Gastrocnemius medialis (tissue), 4 donors: ENCODE results near the gene FHL3. TPM values are rescaled to one million over a fixed set of nuclear protein-coding genes. Genes with fewer than 3 reads are reported as not detected.
A peak's percentile ranks its signal among the peaks of the same experiment; 100 is the strongest.

Experiments
- ATAC-seq, 2 donors: fragments of 150-250 bp; one replicate each; pipeline ENCODE4 v1.9.1; 2016
- DNase-seq, 2 donors: peaks; one replicate each; pipeline ENCODE4 v3.0.0-alpha.2; 2019
- H3K27ac ChIP-seq, 4 donors: fragments of 200-600 bp; sonication (generic); 1 replicate in 1 of 4; 2 replicates in 3 of 4; pipeline ENCODE4 v1.5.1; 2016 to 2018; ENCODE audit warnings: mild to moderate bottlenecking in 2 of 4, moderate library complexity in 1 of 4
- H3K27me3 ChIP-seq, 3 donors: fragments of 200-600 bp; sonication (generic) in 2 of 3; 1 replicate in 1 of 3; 2 replicates in 2 of 3; pipeline versions ENCODE4 v1.5.1 to v1.6.0; 2016 to 2019; ENCODE audit warnings: mild to moderate bottlenecking in 1 of 3, moderate library complexity in 1 of 3
- H3K36me3 ChIP-seq, 2 donors: fragments of 200-600 bp; sonication (generic) in 1 of 2; one replicate each; pipeline ENCODE4 v1.5.1; 2017 to 2018
- H3K4me1 ChIP-seq, 2 donors: fragments of 200-600 bp; sonication (generic) in 1 of 2; one replicate each; pipeline ENCODE4 v1.5.1; 2016 to 2017; ENCODE audit warnings: mild to moderate bottlenecking in 2 of 2
- H3K4me3 ChIP-seq, 4 donors: fragments of 200-600 bp; sonication (generic) in 3 of 4; 1 replicate in 1 of 4; 2 replicates in 3 of 4; pipeline ENCODE4 v1.5.1; 2016 to 2019; ENCODE audit warnings: mild to moderate bottlenecking in 2 of 4
- H3K9me3 ChIP-seq, 3 donors: fragments of 200-600 bp; sonication (generic) in 2 of 3; 1 replicate in 1 of 3; 2 replicates in 2 of 3; pipeline ENCODE4 v1.5.1; 2016 to 2019
- CTCF ChIP-seq, 5 experiments: fragments of 450-650 bp in 3 of 5; fragments of 200-600 bp in 2 of 5; sonication (generic) in 2 of 5; IDR thresholded peaks in 4 of 5; conservative IDR thresholded peaks in 1 of 5; 1 replicate in 4 of 5; 2 replicates in 1 of 5; pipeline ENCODE4 v1.5.1; 2016 to 2019; ENCODE audit warnings: antibody characterized with exemption in 5 of 5, mild to moderate bottlenecking in 3 of 5, moderate library complexity in 3 of 5
- POLR2A ChIP-seq, 2 donors: fragments of 450-650 bp; IDR thresholded peaks; one replicate each; pipeline ENCODE4 v1.6.1; 2017; ENCODE audit warnings: antibody characterized with exemption in 2 of 2, mild to moderate bottlenecking in 2 of 2, moderate library complexity in 2 of 2
- in situ Hi-C, 4 donors: fragments of 200-750 bp; cut with MboI; loops; one replicate each; pipeline versions ENCODE4 v1.15.0 to v1.8.0; 2017; ENCODE audit warnings: low sequenced_read_pairs in 4 of 4
- intact Hi-C: fragments of 100-400 bp; cut with DNase I; formaldehyde crosslinking; loops from one replicate; pipeline ENCODE4 v1.15.1; 2023; ENCODE audit warnings: low total_unique reads
- total RNA-seq, 4 donors: library from RNA; depleted of rRNA; stranded (reverse); fragments of >200 nt; gene quantifications; one replicate each; pipeline versions ENCODE4 v1.1.0 to v1.2.3, GENCODE V29; 2016

The FHL3 gene
- total RNA-seq, 4 donors from 2014 or later: 725 to 1,282 (median 1,051) TPM

GRCh38 chr1:38012363-38013226 lies 7.3 kb upstream of the FHL3 start, which contains the start of gene UTP11:
TSS of gene UTP11 (plus strand) at chr1:38012734. CDS start at chr1:38012803, 69 bp downstream.
- Histone ChIP-seq H3K27me3 (no peaks in the 10 kb centered on the region), H3K36me3 (peaks cover 0 to 10% of the 10 kb centered on the region in 2 donors), H3K4me3 (peak within 1 kb of the TSS; percentile 78 to 82 (median 80)), H3K9me3 (no peaks in the 10 kb centered on the region), H3K4me1 (peaks cover 82 to 89% of the 10 kb centered on the region in 2 donors), H3K27ac (peak within 1 kb of the TSS; percentile 94 to 100 (median 98))
- ATAC-seq (peak; percentile 62 to 66), DNase-seq (peak; percentile 97 to 98)
- in situ Hi-C loops (no loop called here), intact Hi-C loops (no loop called here)
- TF ChIP-seq POLR2A (IDR thresholded peaks at IDR 0.05) (peak; percentile 81 to 94), CTCF (IDR thresholded peaks at IDR 0.05 in 4 of 5, conservative IDR thresholded peaks at IDR 0.05 in 1 of 5) (no peak)

DNA sequence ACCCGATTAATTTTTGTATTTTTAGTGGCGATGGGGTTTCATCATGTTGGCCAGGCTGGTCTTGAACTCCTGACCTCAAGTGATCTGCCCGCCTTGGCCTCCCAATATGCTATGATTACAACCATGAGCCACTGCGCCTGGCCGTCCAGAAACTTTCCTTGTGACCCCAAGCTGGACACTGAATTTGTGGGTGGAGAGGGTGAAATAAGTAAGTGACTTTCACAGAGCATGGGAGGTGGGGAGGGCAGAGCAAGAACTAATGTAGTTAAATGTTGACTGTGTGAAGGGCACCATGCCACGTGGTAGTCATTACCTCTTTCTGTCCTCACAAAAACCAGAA lies 4.5 kb upstream of the FHL3 start:
- peak in 1 of 2 donors; percentile 39 for DNase-seq
- in situ Hi-C loops: no loop called here

GRCh38 chr1:38009088-38009840 lies 4.0 kb upstream of the FHL3 start:
- Histone ChIP-seq H3K4me3 (peak overlapping the region in 1 of 4 donors; percentile 29), H3K27ac (peak overlapping the region; percentile 94 to 100 (median 98)), H3K4me1 (peaks cover 61 to 67% of the 10 kb centered on the region in 2 donors), H3K36me3 (peaks cover 0 to 6% of the 10 kb centered on the region in 2 donors), H3K27me3 (no peaks in the 10 kb centered on the region), H3K9me3 (no peaks in the 10 kb centered on the region)
- in situ Hi-C loops (no loop called here), intact Hi-C loops (loop anchor here (10.0 kb wide), 1 partner anchor 534 kb away; the partner anchor contains the start of gene ZC3H12A)
- ATAC-seq (peak; percentile 42 to 43), DNase-seq (peak; percentile 96 to 97)
- TF ChIP-seq CTCF (IDR thresholded peaks at IDR 0.05 in 4 of 5, conservative IDR thresholded peaks at IDR 0.05 in 1 of 5) (peak in 2 of 5 experiments; percentile 16 to 33), POLR2A (IDR thresholded peaks at IDR 0.05) (peak; percentile 68 to 85)

More for the DNA sequence above, 4.5 kb upstream of the FHL3 start:
- H3K9me3 ChIP-seq: no peaks in the 10 kb centered on the region
- peak overlapping the region; percentile 94 to 100 (median 98) for H3K27ac ChIP-seq
- peaks cover 0 to under 1% of the 10 kb centered on the region in 2 donors for H3K36me3 ChIP-seq
- peaks cover 67 to 73% of the 10 kb centered on the region in 2 donors for H3K4me1 ChIP-seq
- intact Hi-C loops: loop anchor here (10.0 kb wide), 1 partner anchor 535 kb away; the partner anchor contains the start of gene ZC3H12A
- H3K27me3 ChIP-seq: no peaks in the 10 kb centered on the region
- peak overlapping the region in 1 of 4 donors; percentile 29 for H3K4me3 ChIP-seq
- TF ChIP-seq CTCF (IDR thresholded peaks at IDR 0.05 in 4 of 5, conservative IDR thresholded peaks at IDR 0.05 in 1 of 5) (no peak), POLR2A (IDR thresholded peaks at IDR 0.05) (no peak)
- ATAC-seq: no peak

DNA sequence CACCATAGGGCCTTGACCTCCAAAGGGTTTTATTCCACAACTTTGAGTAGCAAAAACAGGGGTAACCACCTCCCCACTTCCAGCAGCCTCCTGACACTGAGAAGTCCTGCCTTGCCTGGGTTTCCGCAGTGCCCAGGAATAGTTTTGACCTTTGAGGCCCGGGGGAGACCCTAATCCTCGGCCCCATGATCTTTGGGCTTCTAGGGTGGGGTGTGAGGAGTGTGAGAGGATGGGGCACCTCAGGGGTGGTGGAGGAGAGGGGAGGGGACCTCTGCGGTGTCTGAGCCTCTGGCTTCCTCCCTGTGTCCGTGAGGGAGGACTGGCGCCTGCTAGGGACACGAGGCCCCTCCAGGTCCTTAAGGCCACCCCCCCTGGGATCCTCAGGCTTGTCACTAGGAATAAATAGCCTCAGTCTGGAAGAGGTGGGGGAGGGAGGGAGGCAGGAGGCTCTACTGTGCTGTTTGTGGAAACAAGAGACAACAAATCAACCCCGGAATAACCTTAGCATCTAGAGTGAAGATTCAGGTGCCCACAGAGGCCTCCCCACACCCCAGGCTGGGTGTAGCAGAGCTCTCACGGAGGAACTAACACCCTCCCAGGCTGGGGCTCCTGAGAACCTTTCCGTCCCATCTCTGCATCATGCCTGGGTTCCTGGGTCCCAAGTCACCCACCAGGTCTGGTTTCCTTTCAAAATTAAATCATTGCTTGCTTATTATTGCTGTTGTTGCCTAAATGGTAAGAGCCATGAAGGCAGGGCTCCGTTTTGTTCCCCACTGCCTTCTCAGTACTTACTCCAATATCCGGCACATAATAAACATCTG lies 904 bp upstream of the FHL3 start:
- DNase-seq: peak; percentile 95 to 99
- intact Hi-C loops: loop anchor here (10.0 kb wide), 1 partner anchor 531 kb away; the partner anchor contains the start of gene ZC3H12A

More for the DNA sequence above, 904 bp upstream of the FHL3 start:
- Histone ChIP-seq H3K4me3 (peak overlapping the region; percentile 57 to 89 (median 73)), H3K36me3 (peaks cover 0 to 22% of the 10 kb centered on the region in 2 donors), H3K27me3 (no peaks in the 10 kb centered on the region), H3K27ac (peak overlapping the region; percentile 94 to 100 (median 98)), H3K4me1 (peaks cover 53 to 65% of the 10 kb centered on the region in 2 donors), H3K9me3 (no peaks in the 10 kb centered on the region)
- peak; percentile 96 to 98 for TF ChIP-seq POLR2A (IDR thresholded peaks at IDR 0.05)
- TF ChIP-seq CTCF (IDR thresholded peaks at IDR 0.05 in 4 of 5, conservative IDR thresholded peaks at IDR 0.05 in 1 of 5): no peak
- ATAC-seq: peak; percentile 43 to 49
- in situ Hi-C loops: no loop called here
